GM15510 (cell line): ENCODE data around the gene KRT79.

ENCODE experiments used
- POLR2A ChIP-seq: IDR thresholded peaks from 3 replicates; pipeline ENCODE4 v1.6.1; 2011; ENCODE audit warnings: borderline replicate concordance; ENCODE audit not compliant: insufficient read length; ENCODE audit errors: extremely low read depth

KRT79 gene

GRCh38 chr12:52798671-52799504, 35.2 kb downstream of the KRT79 start:
- no peak for TF ChIP-seq POLR2A

- TF ChIP-seq POLR2A: no peak
These were observed 36.0 kb downstream of the KRT79 start for GRCh38 chr12:52798003-52798670.

- TF ChIP-seq POLR2A: no peak
These were observed 36.6 kb downstream of the KRT79 start for GRCh38 chr12:52797529-52797894.

GRCh38 chr12:52796839-52797528, 37.1 kb downstream of the KRT79 start:
- TF ChIP-seq POLR2A: no peak

- no peak for TF ChIP-seq POLR2A
These were observed 37.7 kb downstream of the KRT79 start for GRCh38 chr12:52796429-52796794.

- no peak for TF ChIP-seq POLR2A
These were observed 38.2 kb downstream of the KRT79 start, which contains the start of gene KRT3 for GRCh38 chr12:52795694-52796428. Gene KRT3 (minus strand): TSS chr12:52796117. CDS start chr12:52796042, 75 bp downstream.

GRCh38 chr12:52794479-52795331, 39.4 kb downstream of the KRT79 start:
- no peak for TF ChIP-seq POLR2A

GRCh38 chr12:52792185-52793029, 41.7 kb downstream of the KRT79 start:
- no peak for TF ChIP-seq POLR2A

GRCh38 chr12:52791271-52792184, 42.6 kb downstream of the KRT79 start:
- no peak for TF ChIP-seq POLR2A

- TF ChIP-seq POLR2A: no peak
These were observed 43.5 kb downstream of the KRT79 start for GRCh38 chr12:52790427-52791270.

GRCh38 chr12:52789637-52790426, 44.3 kb downstream of the KRT79 start:
- TF ChIP-seq POLR2A: no peak
